ENCODE data around the gene FEZF1. TPM values are rescaled to one million over a fixed set of nuclear protein-coding genes. Genes with fewer than 3 reads are reported as not detected.
A peak's percentile ranks its signal among the peaks of the same experiment; 100 is the strongest.

Gene FEZF1
- total RNA-seq, 1 experiment from 2014 or later = 2.3 TPM

- no peak for DNase-seq (ENCODE audit: low spot score)
Measured at GRCh38 chr7:122268101-122268500, 36.4 kb downstream of the FEZF1 start.

GRCh38 chr7:122262246-122262645, 42.3 kb downstream of the FEZF1 start:
- DNase-seq (ENCODE audit: low spot score) = peak; percentile 46

- DNase-seq (ENCODE audit: low spot score) = no peak
Measured at GRCh38 chr7:122261442-122261841, 43.1 kb downstream of the FEZF1 start.

GRCh38 chr7:122261016-122261415, 43.5 kb downstream of the FEZF1 start:
- DNase-seq (ENCODE audit: low spot score) = no peak

GRCh38 chr7:122260336-122260735, 44.2 kb downstream of the FEZF1 start:
- DNase-seq (ENCODE audit: low spot score) = no peak

- no peak for DNase-seq (ENCODE audit: low spot score)
Measured at GRCh38 chr7:122258971-122259370, 45.6 kb downstream of the FEZF1 start.

- DNase-seq (ENCODE audit: low spot score) = no peak
Measured at GRCh38 chr7:122257056-122257455, 47.5 kb downstream of the FEZF1 start.

- no peak for DNase-seq (ENCODE audit: low spot score)
Measured at GRCh38 chr7:122256046-122256445, 48.5 kb downstream of the FEZF1 start.

- no peak for DNase-seq (ENCODE audit: low spot score)
Measured at GRCh38 chr7:122255454-122255853, 49.1 kb downstream of the FEZF1 start.

Other genes with a start within 250 kb of the FEZF1 start
- gene AASS, start 160.5 kb downstream of the FEZF1 start, total RNA-seq (2014; rRNA removed; shearing (Covaris generic)) = 18.4 and 18.7 TPM in 2 replicates